Stimulated activated CD8-positive, alpha-beta memory T cell treated with anti-CD3 and anti-CD28 coated beads, Interleukin-15, amount 100 ng/mL, for 1 hour (primary cell): ENCODE results near the gene MRPL48.
"Not testable (repeated sequence)": the region's sequence is repeated elsewhere in the genome, so short reads cannot be mapped to it uniquely, and the experiment has no call there.

ENCODE experiments used
- DNase-seq: peaks from one replicate; pipeline ENCODE4 v3.0.0-alpha.2; 2020; ENCODE audit warnings: low read depth

The MRPL48 gene

GRCh38 chr11:73787643-73788558, at the start of gene MRPL48:
MRPL48 (plus strand) TSS chr11:73787874; CDS start chr11:73787972, 98 bp downstream.
- DNase-seq, result peak; percentile 71

- DNase-seq, result no peak
Measured at GRCh38 chr11:73743045-73743444, 44.6 kb upstream of the MRPL48 start.

- no peak for DNase-seq
Measured at GRCh38 chr11:73746701-73747100, 41.0 kb upstream of the MRPL48 start.

- no peak for DNase-seq
Measured at GRCh38 chr11:73747762-73748161, 39.9 kb upstream of the MRPL48 start.

GRCh38 chr11:73748300-73748699, 39.4 kb upstream of the MRPL48 start:
- DNase-seq, result no peak

- DNase-seq, result no peak
Measured at GRCh38 chr11:73749118-73749517, 38.6 kb upstream of the MRPL48 start.

GRCh38 chr11:73750228-73750627, 37.4 kb upstream of the MRPL48 start:
- DNase-seq, result no peak

- DNase-seq, result not testable (repeated sequence)
Measured at GRCh38 chr11:73750862-73751261, 36.8 kb upstream of the MRPL48 start.

GRCh38 chr11:73752216-73752867, 35.3 kb upstream of the MRPL48 start:
- no peak for DNase-seq

- no peak for DNase-seq
Measured at GRCh38 chr11:73752903-73753302, 34.8 kb upstream of the MRPL48 start.

GRCh38 chr11:73753938-73754337, 33.7 kb upstream of the MRPL48 start:
- no peak for DNase-seq

GRCh38 chr11:73755670-73756069, 32.0 kb upstream of the MRPL48 start:
- DNase-seq, result no peak

GRCh38 chr11:73757598-73757997, 30.1 kb upstream of the MRPL48 start:
- no peak for DNase-seq

- no peak for DNase-seq
Measured at GRCh38 chr11:73758451-73758850, 29.2 kb upstream of the MRPL48 start.

GRCh38 chr11:73759610-73760134, 28.0 kb upstream of the MRPL48 start:
- DNase-seq, result no peak

- no peak for DNase-seq
Measured at GRCh38 chr11:73760135-73760678, 27.5 kb upstream of the MRPL48 start.

- peak; percentile 99 for DNase-seq
Measured at GRCh38 chr11:73760679-73761402, 26.8 kb upstream of the MRPL48 start, which contains the start of gene RAB6A. RAB6A (minus strand) TSS chr11:73761074; CDS start chr11:73760635, 439 bp downstream.

- no peak for DNase-seq
Measured at GRCh38 chr11:73761403-73761945, 26.2 kb upstream of the MRPL48 start.

- DNase-seq, result no peak
Measured at GRCh38 chr11:73762732-73763131, 24.9 kb upstream of the MRPL48 start.

GRCh38 chr11:73766763-73767162, 20.9 kb upstream of the MRPL48 start:
- DNase-seq, result no peak

- not testable (repeated sequence) for DNase-seq
Measured at GRCh38 chr11:73770811-73771210, 16.9 kb upstream of the MRPL48 start.
